CD4-positive, alpha-beta T cell treated with Interleukin-21 for 1 hour (primary cell): Measurements from ENCODE around the gene PLEKHA6.
"Not testable (repeated sequence)": the region's sequence is repeated elsewhere in the genome, so short reads cannot be mapped to it uniquely, and the experiment has no call there.

Experiments
- DNase-seq: peaks from one replicate; pipeline ENCODE4 v3.0.0-alpha.2; 2020

Gene PLEKHA6

GRCh38 chr1:204258213-204259115 lies 101.3 kb downstream of the PLEKHA6 start:
- DNase-seq = peak; percentile 8

DNA sequence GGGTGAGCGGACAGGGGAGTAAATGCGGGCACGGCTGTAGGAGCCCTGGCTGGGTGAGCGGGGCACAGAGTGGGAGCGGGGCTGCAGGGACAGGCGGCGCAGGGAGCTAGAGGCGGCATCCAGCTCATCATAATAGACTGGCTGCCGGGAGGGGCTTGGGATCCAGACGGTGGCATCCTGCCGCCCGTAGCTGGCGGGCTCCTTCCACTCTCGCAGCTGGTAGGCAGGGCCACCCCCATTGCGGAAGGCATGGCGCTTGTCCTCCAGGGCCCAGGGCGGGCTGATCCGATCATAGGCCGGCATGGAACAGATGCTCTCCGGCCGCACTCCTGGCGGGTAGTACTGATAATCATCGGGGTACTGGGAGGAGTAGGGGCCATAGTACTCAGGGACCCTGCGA lies 102.3 kb downstream of the PLEKHA6 start:
- DNase-seq = no peak

GRCh38 chr1:204256531-204256930 lies 103.2 kb downstream of the PLEKHA6 start:
- DNase-seq = no peak

DNA sequence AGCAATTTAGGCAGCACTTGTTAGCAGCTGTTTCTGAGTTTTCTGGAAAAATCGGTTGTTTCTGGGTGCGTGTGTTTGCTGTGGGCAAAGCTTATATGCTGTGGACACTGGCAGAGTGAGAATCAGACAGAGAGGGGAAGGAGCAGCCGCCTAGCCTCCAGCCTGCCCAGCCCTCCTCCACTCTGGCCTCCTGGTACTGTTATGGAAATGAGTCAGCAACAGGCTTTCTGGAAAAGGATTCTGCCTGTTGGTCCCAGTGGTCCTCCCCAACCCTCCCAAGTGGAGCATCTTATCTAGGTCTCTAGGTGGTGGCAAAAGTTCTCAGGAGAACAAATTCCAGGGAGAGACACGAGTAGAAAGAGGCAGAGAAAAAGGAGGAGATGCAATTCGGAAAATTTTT lies 103.8 kb downstream of the PLEKHA6 start:
- no peak for DNase-seq

DNA sequence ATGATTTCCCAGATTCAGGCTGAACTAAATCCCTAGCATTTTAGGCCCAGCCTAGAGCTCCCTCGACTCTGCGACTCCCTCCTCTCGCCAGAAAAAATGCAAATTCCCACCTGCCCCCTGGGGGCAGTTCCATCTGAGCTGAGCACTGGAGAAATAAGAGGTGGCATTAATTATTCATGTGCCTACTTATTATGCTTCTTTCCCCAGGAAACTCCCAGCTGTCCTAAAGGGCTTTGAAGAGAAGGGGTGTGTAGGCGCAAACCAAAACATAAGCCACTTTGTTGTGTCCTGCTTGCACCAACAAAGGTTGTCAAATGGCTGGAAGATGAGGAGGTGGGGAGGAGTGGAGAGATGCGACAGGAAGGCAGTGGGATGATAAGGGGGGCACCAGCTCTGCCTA lies 104.5 kb downstream of the PLEKHA6 start:
- DNase-seq = no peak

- no peak for DNase-seq
Observed at GRCh38 chr1:204254031-204254661, 105.6 kb downstream of the PLEKHA6 start.

DNA sequence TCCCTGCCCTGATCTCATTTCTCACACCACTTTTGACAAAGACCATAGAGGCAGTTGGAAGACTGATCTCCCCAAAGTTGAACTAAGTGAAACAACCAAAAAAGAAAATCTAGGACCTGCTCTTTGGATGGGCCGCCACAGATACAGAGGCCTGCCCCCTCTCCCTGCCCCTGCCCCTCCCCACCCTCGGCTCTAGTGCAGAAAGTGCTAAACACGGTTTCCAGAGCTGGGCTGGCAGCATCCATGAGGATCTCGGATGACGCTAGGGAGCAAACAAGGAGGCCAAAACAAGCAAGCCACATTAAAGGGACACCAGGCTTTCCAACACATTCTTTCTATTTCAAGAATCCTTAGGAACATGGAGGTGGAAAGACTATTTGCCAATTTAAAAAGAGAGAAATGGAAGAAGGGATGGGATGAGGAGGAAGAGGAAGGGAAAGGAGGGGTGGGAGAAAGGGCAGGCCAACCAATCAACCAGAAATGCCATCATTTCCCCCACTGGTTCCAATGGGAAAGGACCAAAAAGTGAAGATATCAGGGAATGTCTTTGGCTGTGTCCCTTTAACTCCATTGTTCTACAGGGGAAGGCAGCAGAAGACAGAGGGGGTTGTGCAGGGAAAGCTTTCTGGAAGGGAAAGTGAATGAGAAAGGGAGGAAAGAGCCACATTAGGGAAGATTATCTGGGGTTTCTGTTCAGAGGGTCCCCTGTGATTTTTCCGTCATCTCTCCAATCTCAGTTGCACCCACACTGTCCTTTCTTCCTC lies 107.6 kb downstream of the PLEKHA6 start:
- DNase-seq = no peak

DNA sequence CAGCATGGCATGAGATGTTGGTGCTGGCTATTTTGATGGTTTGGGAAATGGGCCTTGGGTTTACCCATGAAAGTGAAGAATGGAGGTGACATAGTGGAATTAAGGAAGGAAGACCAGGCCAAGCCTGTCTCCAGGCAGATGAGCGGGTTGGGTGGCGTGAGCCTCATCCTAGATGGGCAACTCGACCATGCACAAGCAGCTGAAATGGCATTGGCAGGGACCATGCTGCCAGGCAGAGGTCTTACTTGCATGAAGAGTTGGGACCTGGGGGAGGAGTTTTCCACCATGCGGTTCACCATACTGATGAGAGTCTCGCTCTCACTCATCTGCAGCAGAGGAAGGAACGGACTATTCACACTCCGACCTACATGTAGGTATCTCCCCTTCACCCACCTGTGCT lies 108.4 kb downstream of the PLEKHA6 start:
- DNase-seq = no peak

GRCh38 chr1:204250428-204251030 lies 109.2 kb downstream of the PLEKHA6 start:
- DNase-seq = no peak

DNA sequence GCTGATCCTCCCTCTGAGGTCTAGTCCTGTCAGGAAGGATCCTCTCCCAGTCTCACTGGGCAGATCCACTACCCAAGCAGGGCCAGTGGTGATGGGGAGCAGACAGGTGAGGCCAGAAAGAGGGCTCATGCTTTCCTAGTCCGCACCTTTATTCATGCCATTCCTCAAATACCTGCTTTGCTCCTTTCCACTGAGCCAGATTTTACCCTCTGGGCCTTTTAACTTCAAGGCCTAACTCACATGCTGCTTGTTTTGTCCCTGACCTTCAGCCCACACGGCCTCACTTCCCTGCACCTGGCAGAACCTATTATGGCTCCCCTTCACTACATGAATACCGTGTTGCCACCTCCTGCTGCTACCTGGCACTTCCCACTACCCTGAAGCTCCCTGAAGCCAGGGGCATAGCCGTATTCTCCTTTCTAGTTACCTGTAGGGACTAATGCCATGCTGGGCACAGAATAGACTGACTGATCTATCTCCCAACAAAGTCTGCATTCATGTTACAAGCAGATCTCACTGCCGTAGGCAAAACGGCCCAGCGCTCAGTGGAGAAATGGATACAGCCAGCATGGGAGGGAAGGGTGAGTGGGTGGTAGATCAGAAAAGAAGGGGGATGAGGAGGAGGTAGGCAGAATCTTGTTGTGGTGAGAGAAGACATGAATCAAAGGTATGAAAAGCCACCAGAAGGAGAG lies 109.8 kb downstream of the PLEKHA6 start:
- no peak for DNase-seq

DNA sequence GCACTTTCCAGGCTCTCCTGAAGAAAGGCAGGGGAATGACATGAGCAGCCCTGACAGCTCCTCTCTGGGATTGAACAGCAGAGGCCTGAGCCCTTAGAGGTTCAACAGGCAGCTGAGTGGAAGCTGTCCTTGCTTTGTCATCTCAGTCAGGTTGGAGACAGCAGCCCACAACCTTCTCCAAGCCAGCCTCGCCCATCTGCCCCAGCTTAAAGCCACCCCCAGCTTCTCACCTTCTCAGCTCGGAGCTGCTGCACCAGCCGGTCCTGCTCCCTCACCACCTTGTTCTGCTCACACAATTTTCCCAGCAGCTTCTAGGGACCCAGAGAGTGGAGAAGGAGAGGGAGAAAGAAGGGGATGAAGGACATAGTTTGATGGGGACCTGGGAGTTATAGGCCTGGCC lies 110.8 kb downstream of the PLEKHA6 start:
- no peak for DNase-seq

- no peak for DNase-seq
Observed at GRCh38 chr1:204246876-204247275, 112.9 kb downstream of the PLEKHA6 start.

- no peak for DNase-seq
Observed at GRCh38 chr1:204242920-204243319, 116.8 kb downstream of the PLEKHA6 start.

DNA sequence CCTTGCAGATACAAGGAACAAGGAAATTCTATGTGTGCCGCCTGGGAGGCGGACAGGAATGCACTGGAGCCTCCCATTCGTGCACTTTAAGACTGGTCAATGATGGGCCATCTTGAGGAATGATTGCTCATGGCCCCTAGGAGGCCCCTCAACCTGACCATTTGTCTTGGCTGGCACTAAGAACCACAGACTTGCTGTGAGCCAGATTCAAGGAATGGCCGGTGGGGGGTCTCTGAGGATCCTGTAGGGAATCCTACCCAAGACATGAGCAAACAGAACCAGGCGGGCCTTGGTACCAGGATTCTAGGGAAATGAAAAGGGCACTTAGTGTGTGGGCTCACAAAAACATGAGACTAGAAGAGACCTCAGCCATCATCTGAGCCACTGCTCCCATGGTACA lies 117.8 kb downstream of the PLEKHA6 start:
- no peak for DNase-seq

DNA sequence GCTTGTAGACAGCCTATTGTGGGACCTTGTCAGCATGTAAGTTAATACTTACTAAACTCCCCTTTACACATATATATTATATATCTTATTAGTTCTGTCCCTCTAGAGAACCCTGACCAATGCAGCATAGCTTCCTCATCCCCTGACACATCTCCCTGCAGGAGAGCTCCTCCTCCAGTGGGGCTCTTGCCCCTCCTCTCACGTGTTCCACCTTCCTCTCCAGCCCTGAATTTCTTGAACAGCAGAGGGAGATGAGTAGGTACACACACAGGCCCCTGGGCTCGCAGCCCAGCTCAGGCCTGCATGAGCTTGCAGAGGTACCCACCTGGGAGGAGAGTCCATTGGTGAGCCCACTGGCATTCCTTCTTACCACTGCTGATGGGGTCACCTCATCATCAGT lies 118.7 kb downstream of the PLEKHA6 start:
- no peak for DNase-seq

- DNase-seq = no peak
Observed at GRCh38 chr1:204240233-204240632, 119.5 kb downstream of the PLEKHA6 start.

GRCh38 chr1:204239401-204239800 lies 120.3 kb downstream of the PLEKHA6 start:
- DNase-seq = not testable (repeated sequence)

- DNase-seq = not testable (repeated sequence)
Observed at GRCh38 chr1:204238520-204238919, 121.2 kb downstream of the PLEKHA6 start.

DNA sequence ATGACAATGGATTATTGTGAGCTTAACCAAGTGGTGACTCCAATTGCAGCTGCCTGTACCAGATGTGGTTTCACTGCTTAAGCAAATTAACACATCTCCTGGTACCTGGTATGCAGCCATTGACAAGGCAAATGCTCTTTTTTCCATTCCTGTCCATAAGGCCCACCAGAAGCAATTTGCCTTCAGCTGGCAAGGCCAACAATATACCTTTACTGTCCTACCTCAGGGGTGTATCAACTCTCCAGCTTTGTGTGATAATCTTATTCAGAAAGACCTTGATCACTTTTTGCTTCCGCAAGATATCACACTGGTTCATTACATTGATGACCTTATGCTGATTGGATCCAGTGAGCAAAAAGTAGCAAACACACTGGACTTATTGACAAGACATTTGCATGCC lies 122.2 kb downstream of the PLEKHA6 start:
- DNase-seq = not testable (repeated sequence)

- DNase-seq = no peak
Observed at GRCh38 chr1:204232526-204232925, 127.2 kb downstream of the PLEKHA6 start.

GRCh38 chr1:204230211-204230610 lies 129.5 kb downstream of the PLEKHA6 start:
- DNase-seq = no peak

GRCh38 chr1:204228896-204229295 lies 130.8 kb downstream of the PLEKHA6 start:
- no peak for DNase-seq
